H1 (cell line): ENCODE data around the gene PALD1. TPM values are rescaled to one million over a fixed set of nuclear protein-coding genes. Genes with fewer than 3 reads are reported as not detected.
A peak's percentile ranks its signal among the peaks of the same experiment; 100 is the strongest.

Experiments used
- ASH2L ChIP-seq: fragments of 200-600, 300-600 bp; sonication (generic); IDR thresholded peaks from one replicate; pipeline ENCODE4 v1.7.1; 2017; ENCODE audit warnings: low read length
- RAD21 ChIP-seq, 2 experiments: IDR thresholded peaks in 1 of 2; conservative IDR thresholded peaks in 1 of 2; 2 replicates each; pipeline ENCODE4 v1.6.1; 2011; ENCODE audit warnings: low read depth in 2 of 2, low read length in 2 of 2, improper control_type of control experiment in 1 of 2, inconsistent platforms in 1 of 2, mild to moderate bottlenecking in 1 of 2, moderate library complexity in 1 of 2
- SAP30 ChIP-seq: fragments of 300-600 bp; sonication (generic); IDR thresholded peaks from 2 replicates; pipeline ENCODE4 v1.7.1; 2012; ENCODE audit warnings: low read length, moderate library complexity, mild to moderate bottlenecking, inconsistent platforms; ENCODE audit not compliant: insufficient read depth, insufficient replicate concordance
- polyA plus RNA-seq, 7 experiments: library from polyadenylated mRNA; depleted of rRNA in 3 of 7; stranded (reverse) in 5 of 7; unstranded in 2 of 7; fragments of >200 nt in 5 of 7; fragments of 200-250 nt in 2 of 7; gene quantifications; 1 replicate in 5 of 7; 2 replicates in 1 of 7; 4 replicates in 1 of 7; pipeline versions ENCODE4 v1.2.1 to v1.2.3, GENCODE V29; 2011 to 2013; ENCODE audit warnings: missing spikeins in 2 of 7, mixed read lengths in 2 of 7
- total RNA-seq: library from RNA; stranded (reverse); fragmentation: NEBNext Ultra II Directional; extraction: Animal tissue kit (Norgen Biotek cat#: 25700); gene quantifications from 2 replicates; pipeline ENCODE4 v1.2.1, GENCODE V29; 2021

The PALD1 gene
- total and polyA plus RNA-seq, 2 of the 8 experiments (the other 6 are each of a cell fraction or from before 2014, with no cell fraction given) = 13.3 to 32.8 TPM

DNA sequence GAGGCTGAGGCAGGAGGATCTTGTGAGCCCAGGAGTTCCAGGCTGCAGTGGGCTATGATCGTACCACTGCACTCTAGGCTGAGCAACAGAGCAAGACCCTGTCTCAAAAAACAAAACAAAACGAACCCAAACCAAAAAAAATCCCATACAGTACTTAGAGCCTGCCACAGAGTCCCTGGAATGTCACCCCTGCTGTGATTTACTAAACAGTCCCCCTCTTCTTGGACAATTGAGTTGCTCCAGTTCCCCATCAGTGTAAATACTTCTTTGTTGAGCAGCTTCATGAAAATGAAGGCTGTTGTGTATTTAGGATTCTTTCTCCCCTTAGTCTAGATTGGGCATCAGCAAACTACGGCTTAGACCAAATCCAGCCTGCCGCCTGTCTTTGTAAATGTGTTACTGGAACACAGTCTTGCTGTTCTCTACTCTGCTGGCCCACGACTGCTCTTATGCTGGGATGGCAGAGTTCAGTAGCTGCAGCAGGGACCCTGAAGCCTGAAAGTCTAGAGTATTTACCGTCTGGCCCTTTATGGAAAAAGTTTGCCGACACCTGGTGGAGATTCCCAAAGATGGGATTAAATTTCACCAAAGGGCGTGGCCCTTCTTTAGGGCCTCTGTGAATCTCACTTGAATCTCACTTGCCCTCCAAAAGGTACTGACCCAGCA, 57.8 kb downstream of the PALD1 start (continued):
- peak; percentile 20 to 32; a peak in 3 of 4 replicates for TF ChIP-seq RAD21 (IDR thresholded peaks at IDR 0.05 in 1 of 2, conservative IDR thresholded peaks at IDR 0.05 in 1 of 2; ENCODE audit: low read depth in 2 of 2, low read length in 2 of 2)
- TF ChIP-seq SAP30 = no peak
- no peak for TF ChIP-seq ASH2L
